Bronchial epithelial cell (primary cell): ENCODE measurements around the gene USF2. TPM values are rescaled to one million over a fixed set of nuclear protein-coding genes. Genes with fewer than 3 reads are reported as not detected.

ENCODE experiments used
- DNase-seq: peaks from one replicate; pipeline ENCODE4 v3.0.0-alpha.2; 2010; ENCODE audit warnings: low read depth
- FAIRE-seq: peaks from 2 replicates; lab custom pipeline; 2011; peaks lifted over from hg19 to GRCh38; lab: Jason Lieb, UNC
- H3K27me3 ChIP-seq: 2 replicates; pipeline ENCODE4 v1.5.1; 2011; ENCODE audit warnings: low read length; ENCODE audit not compliant: control insufficient read depth, insufficient read depth
- H3K36me3 ChIP-seq: 2 replicates; pipeline ENCODE4 v1.5.1; 2011; ENCODE audit warnings: low read length; ENCODE audit not compliant: control insufficient read depth, insufficient read depth
- H3K4me3 ChIP-seq: 2 replicates; pipeline ENCODE4 v1.5.1; 2011; ENCODE audit warnings: mild to moderate bottlenecking, low read depth, low read length, control low read depth
- total RNA-seq: library from RNA; depleted of rRNA; stranded (reverse); fragments of >200 nt; gene quantifications from 2 replicates; pipeline ENCODE4 v1.2.1, GENCODE V29; 2014
- TF ChIP-seq, protein P1 (sequence below): IDR thresholded peaks from 2 replicates; pipeline ENCODE4 v1.5.1; 2011; ENCODE audit warnings: mild to moderate bottlenecking, moderate library complexity, low read length, control low read depth, inconsistent platforms; ENCODE audit not compliant: insufficient read depth, severe bottlenecking

Gene USF2
- total RNA-seq, 1 donor from 2014 or later: 60.8 TPM

- FAIRE-seq: no peak
- no peak for DNase-seq
- H3K4me3 ChIP-seq: no peak overlapping the region
Measured at GRCh38 chr19:35311901-35312665, 43.3 kb downstream of the USF2 start.

DNA sequence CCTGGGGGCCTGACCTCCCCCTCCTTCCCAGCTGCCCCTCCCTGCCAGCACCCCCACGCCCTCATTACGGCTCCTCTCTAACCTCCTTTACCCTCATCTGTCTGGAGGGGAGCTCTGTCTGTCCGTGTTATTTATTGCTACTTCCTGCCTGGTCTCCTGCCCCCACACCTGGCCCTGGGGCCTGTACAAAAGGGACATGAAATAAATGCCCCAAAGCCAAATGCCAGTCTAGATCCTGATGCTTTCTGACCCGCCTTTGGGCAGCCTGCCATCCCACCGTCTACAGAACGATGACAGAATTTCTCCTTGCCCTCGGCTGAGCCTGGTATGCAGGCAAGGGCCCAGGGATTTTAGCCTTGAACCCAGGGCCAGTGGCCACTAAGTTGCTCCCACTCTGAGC lies 44.8 kb downstream of the USF2 start:
- FAIRE-seq (no peak), DNase-seq (no peak)
- Histone ChIP-seq H3K4me3 (no peak overlapping the region), H3K27me3 (no peaks in the 10 kb centered on the region), H3K36me3 (no peaks in the 10 kb centered on the region)
- TF ChIP-seq, protein P1, sequence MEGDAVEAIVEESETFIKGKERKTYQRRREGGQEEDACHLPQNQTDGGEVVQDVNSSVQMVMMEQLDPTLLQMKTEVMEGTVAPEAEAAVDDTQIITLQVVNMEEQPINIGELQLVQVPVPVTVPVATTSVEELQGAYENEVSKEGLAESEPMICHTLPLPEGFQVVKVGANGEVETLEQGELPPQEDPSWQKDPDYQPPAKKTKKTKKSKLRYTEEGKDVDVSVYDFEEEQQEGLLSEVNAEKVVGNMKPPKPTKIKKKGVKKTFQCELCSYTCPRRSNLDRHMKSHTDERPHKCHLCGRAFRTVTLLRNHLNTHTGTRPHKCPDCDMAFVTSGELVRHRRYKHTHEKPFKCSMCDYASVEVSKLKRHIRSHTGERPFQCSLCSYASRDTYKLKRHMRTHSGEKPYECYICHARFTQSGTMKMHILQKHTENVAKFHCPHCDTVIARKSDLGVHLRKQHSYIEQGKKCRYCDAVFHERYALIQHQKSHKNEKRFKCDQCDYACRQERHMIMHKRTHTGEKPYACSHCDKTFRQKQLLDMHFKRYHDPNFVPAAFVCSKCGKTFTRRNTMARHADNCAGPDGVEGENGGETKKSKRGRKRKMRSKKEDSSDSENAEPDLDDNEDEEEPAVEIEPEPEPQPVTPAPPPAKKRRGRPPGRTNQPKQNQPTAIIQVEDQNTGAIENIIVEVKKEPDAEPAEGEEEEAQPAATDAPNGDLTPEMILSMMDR: no peak

More at GRCh38 chr19:35311901-35312665, 43.3 kb downstream of the USF2 start:
- no peaks in the 10 kb centered on the region for H3K27me3 ChIP-seq
- TF ChIP-seq, protein P1: no peak
- no peaks in the 10 kb centered on the region for H3K36me3 ChIP-seq

DNA sequence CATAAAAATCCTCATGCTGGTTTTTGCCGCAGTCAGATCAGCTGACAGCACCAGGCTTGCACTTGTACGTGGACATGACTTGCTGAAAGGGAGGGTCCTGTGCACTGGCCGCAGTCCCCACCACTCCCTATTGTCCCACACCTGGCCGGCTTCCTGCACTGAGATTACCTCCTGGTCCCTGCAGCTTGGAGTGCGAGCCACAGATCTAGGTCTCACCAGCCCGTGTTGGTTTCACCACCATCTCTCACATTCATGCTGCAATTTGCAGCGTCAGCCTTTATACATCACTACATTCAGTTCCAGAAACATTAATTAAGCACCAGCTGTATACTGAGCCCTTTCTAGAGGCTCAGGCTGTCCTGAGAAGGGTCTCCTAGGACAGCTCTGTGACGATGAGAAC lies 45.3 kb downstream of the USF2 start:
- DNase-seq (no peak), FAIRE-seq (no peak)
- H3K36me3 ChIP-seq: no peaks in the 10 kb centered on the region

DNA sequence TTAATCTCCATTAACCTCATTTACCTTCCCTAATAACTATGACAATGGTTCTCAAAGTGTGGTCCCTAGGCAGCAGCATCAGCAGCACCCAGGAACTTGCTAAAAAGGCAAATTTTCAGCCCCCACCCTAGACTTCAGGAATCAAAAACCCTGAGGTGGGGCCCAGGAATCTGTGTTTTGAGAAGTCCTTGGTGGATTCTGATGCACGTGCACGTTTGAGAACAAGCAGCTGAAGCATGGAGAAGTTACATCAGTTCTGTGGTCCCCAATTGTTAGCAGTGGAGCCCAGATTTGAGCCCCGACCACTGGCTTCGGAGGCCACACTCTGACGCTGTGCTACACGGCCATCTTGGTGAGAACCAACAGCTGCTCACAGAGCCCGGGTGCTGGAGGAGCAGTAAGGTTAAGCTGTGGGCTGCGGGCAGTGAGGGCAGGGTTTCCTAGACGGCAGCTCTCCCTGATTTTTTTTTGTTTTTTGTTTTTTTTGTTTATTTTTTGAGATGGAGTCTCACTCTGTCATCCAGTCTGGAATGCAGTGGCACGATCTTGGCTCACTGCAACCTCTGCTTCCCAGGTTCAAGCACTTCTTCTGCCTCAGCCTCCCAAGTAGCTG lies 46.2 kb downstream of the USF2 start:
- FAIRE-seq (no peak), DNase-seq (no peak)
- no peaks in the 10 kb centered on the region for H3K36me3 ChIP-seq
- no peaks in the 10 kb centered on the region for H3K27me3 ChIP-seq
- H3K4me3 ChIP-seq: no peak overlapping the region
- TF ChIP-seq, protein P1: no peak

More for the DNA sequence above, 45.3 kb downstream of the USF2 start:
- TF ChIP-seq, protein P1: no peak
- H3K27me3 ChIP-seq: no peaks in the 10 kb centered on the region
- H3K4me3 ChIP-seq: no peak overlapping the region

GRCh38 chr19:35315883-35316282 lies 47.1 kb downstream of the USF2 start:
- DNase-seq: no peak

More at GRCh38 chr19:35315883-35316282, 47.1 kb downstream of the USF2 start:
- FAIRE-seq: no peak
- H3K4me3 ChIP-seq: no peak overlapping the region
- TF ChIP-seq, protein P1: no peak
- H3K27me3 ChIP-seq: peaks cover 2% of the 10 kb centered on the region
- H3K36me3 ChIP-seq: no peaks in the 10 kb centered on the region
